Endothelial cell of umbilical vein (primary cell): ENCODE data around the gene TPRA1. TPM values are rescaled to one million over a fixed set of nuclear protein-coding genes. Genes with fewer than 3 reads are reported as not detected.

Source experiments
- BruUV-seq: library from RNA; stranded (reverse); fragments of 400-500 nt; replicated peaks from 2 replicates; lab custom pipeline; 2021; lab: Mats Ljungman, UMichigan
- CTCF ChIA-PET: fragments of 300-600, 350-600 bp; sonication (Branson Sonifier 250); formaldehyde crosslinking; loops from one replicate; lab custom pipeline; 2021; ENCODE audit warnings: antibody characterized with exemption, inconsistent platforms; lab: Charles Lee
- POLR2A ChIA-PET: fragments of 300-600, 350-600 bp; sonication (Branson Sonifier 250); formaldehyde crosslinking; loops from one replicate; lab custom pipeline; 2021; ENCODE audit warnings: antibody characterized with exemption, inconsistent platforms; lab: Charles Lee
- DNase-seq: peaks from one replicate; pipeline ENCODE4 v3.0.0-alpha.2; 2011; ENCODE audit warnings: low read depth, low spot score
- FAIRE-seq: peaks from 2 replicates; lab custom pipeline; 2011; peaks lifted over from hg19 to GRCh38; lab: Jason Lieb, UNC
- H2AFZ ChIP-seq: 2 replicates; pipeline ENCODE4 v1.6.0; 2012; ENCODE audit warnings: low read depth, low read length, control low read depth, inconsistent platforms
- H3K27ac ChIP-seq: 2 replicates; pipeline ENCODE4 v1.5.1; 2011; ENCODE audit warnings: low read depth, mild to moderate bottlenecking, control low read depth, low read length, moderate library complexity; ENCODE audit not compliant: insufficient read depth
- H3K27me3 ChIP-seq, 2 experiments: 2 replicates each; pipeline versions ENCODE4 v1.6.0 to v1.6.1; 2011; ENCODE audit warnings: low read length in 2 of 2, mixed read lengths in 1 of 2; ENCODE audit not compliant: control insufficient read depth in 2 of 2, insufficient read depth in 2 of 2
- H3K36me3 ChIP-seq, 2 experiments: 2 replicates in 1 of 2; 3 replicates in 1 of 2; pipeline ENCODE4 v1.5.1; 2011; ENCODE audit warnings: low read length in 2 of 2, mild to moderate bottlenecking in 1 of 2, moderate library complexity in 1 of 2; ENCODE audit not compliant: control insufficient read depth in 2 of 2, insufficient read depth in 2 of 2; ENCODE audit errors: extremely low read depth in 1 of 2
- H3K4me1 ChIP-seq: 3 replicates; pipeline ENCODE4 v1.5.1; 2011; ENCODE audit warnings: mild to moderate bottlenecking, low read length; ENCODE audit not compliant: control insufficient read depth, insufficient read depth; ENCODE audit errors: extremely low read depth
- H3K4me2 ChIP-seq: 2 replicates; pipeline ENCODE4 v1.6.1; 2011; ENCODE audit warnings: low read length, control low read depth, mixed read lengths; ENCODE audit not compliant: insufficient read depth
- H3K4me3 ChIP-seq, 3 experiments: fragments of 200-600 bp in 1 of 3; sonication (generic), shearing (Covaris generic) in 1 of 3; replicated peaks in 1 of 3; 2 replicates each; pipeline ENCODE4 v1.5.1; 2011 to 2016; ENCODE audit warnings: control low read depth in 3 of 3, low read length in 3 of 3, mild to moderate bottlenecking in 2 of 3, inconsistent platforms in 1 of 3, low read depth in 1 of 3, moderate library complexity in 1 of 3; ENCODE audit not compliant: insufficient read depth in 1 of 3
- H3K79me2 ChIP-seq: 2 replicates; pipeline ENCODE4 v1.6.0; 2012; ENCODE audit warnings: low read length, inconsistent platforms; ENCODE audit not compliant: control insufficient read depth, insufficient read depth
- H3K9ac ChIP-seq: replicated peaks from 2 replicates; pipeline ENCODE3; 2011; ENCODE audit warnings: low read length, control low read depth; ENCODE audit not compliant: insufficient read depth; ENCODE audit errors: extremely low read depth
- H3K9me1 ChIP-seq: replicated peaks from 3 replicates; pipeline ENCODE4 v1.6.0; 2011; ENCODE audit warnings: mild to moderate bottlenecking, low read length; ENCODE audit not compliant: control insufficient read depth, insufficient read depth; ENCODE audit errors: extremely low read depth
- H3K9me3 ChIP-seq: replicated peaks from 2 replicates; pipeline ENCODE4 v1.5.1; 2012; ENCODE audit warnings: low read length, inconsistent platforms; ENCODE audit not compliant: control insufficient read depth, insufficient read depth
- H4K20me1 ChIP-seq: replicated peaks from 2 replicates; pipeline ENCODE3; 2011; ENCODE audit warnings: mild to moderate bottlenecking, low read length; ENCODE audit not compliant: control insufficient read depth, insufficient read depth; ENCODE audit errors: extremely low read depth
- CTCF ChIP-seq, 2 donors: IDR thresholded peaks; 1 replicate in 1 of 2; 2 replicates in 1 of 2; pipeline ENCODE4 v1.5.1; 2011; ENCODE audit warnings: low read length in 2 of 2, mild to moderate bottlenecking in 2 of 2, moderate library complexity in 2 of 2, control low read depth in 1 of 2, inconsistent platforms in 1 of 2, low read depth in 1 of 2; ENCODE audit not compliant: insufficient read depth in 1 of 2; ENCODE audit errors: extremely low read depth in 1 of 2
- EZH2 ChIP-seq: IDR thresholded peaks from 2 replicates; pipeline ENCODE4 v1.6.1; 2012; ENCODE audit warnings: borderline replicate concordance, low read depth, mild to moderate bottlenecking, moderate library complexity, low read length, inconsistent platforms; ENCODE audit not compliant: severe bottlenecking
- FOS ChIP-seq: IDR thresholded peaks from 2 replicates; pipeline ENCODE4 v1.6.1; 2011; ENCODE audit warnings: mild to moderate bottlenecking, low read length, moderate library complexity, borderline replicate concordance; ENCODE audit not compliant: insufficient read depth
- GATA2 ChIP-seq: IDR thresholded peaks from 2 replicates; pipeline ENCODE4 v1.7.0; 2011; ENCODE audit warnings: low read depth, mild to moderate bottlenecking, moderate library complexity, mixed read lengths, low read length; ENCODE audit not compliant: insufficient read length, insufficient read depth
- JUN ChIP-seq: IDR thresholded peaks from 2 replicates; pipeline ENCODE4 v1.6.1; 2011; ENCODE audit warnings: borderline replicate concordance, low read depth; ENCODE audit not compliant: insufficient read length, insufficient read depth
- MAX ChIP-seq: IDR thresholded peaks from 2 replicates; pipeline ENCODE4 v1.6.1; 2011; ENCODE audit not compliant: insufficient read depth, insufficient read length
- MYC ChIP-seq: IDR thresholded peaks from one replicate; pipeline ENCODE4 v1.6.1; 2011; ENCODE audit warnings: mild to moderate bottlenecking, low read depth, low read length
- POLR2A ChIP-seq: IDR thresholded peaks from 2 replicates; pipeline ENCODE4 v1.6.1; 2012; ENCODE audit warnings: low read depth, mild to moderate bottlenecking, control low read depth, low read length
- POLR2AphosphoS5 ChIP-seq: IDR thresholded peaks from 2 replicates; pipeline ENCODE4 v1.6.1; 2012; ENCODE audit warnings: low read depth, mild to moderate bottlenecking, control low read depth, low read length, moderate library complexity; ENCODE audit not compliant: insufficient read depth
- dilution Hi-C: fragments of 300-500 bp; cut with MboI; formaldehyde crosslinking; loops from one replicate; pipeline ENCODE4 v1.15.0; 2019; ENCODE audit warnings: low sequenced_read_pairs; ENCODE audit not compliant: extremely low pct_ligation_motif_present
- intact Hi-C: fragments of 100-400 bp; cut with micrococcal nuclease; formaldehyde crosslinking; loops from one replicate; pipeline ENCODE4 v1.10.0; 2022
- polyA plus RNA-seq, 4 experiments: library from polyadenylated mRNA; depleted of rRNA in 3 of 4; stranded (reverse) in 3 of 4; unstranded in 1 of 4; fragments of >200 nt; gene quantifications; 2 replicates each; pipeline versions ENCODE4 v1.2.1 to v1.2.3, GENCODE V29; 2011 to 2012; ENCODE audit warnings: missing spikeins in 1 of 4
- total RNA-seq: library from RNA; stranded (reverse); gene quantifications from 2 replicates; pipeline ENCODE4 v1.2.3, GENCODE V29; 2021

TPRA1 gene
- total and polyA plus RNA-seq, 2 donors (not counting 3 experiments of a cell fraction or from before 2014, with no cell fraction given): 34.3 to 58.0 TPM

GRCh38 chr3:127578802-127579201 lies 11.7 kb downstream of the TPRA1 start:
- Histone ChIP-seq H3K79me2 (peaks cover 8% of the 10 kb centered on the region), H2AFZ (no peak overlapping the region), H3K27me3 (no peaks in the 10 kb centered on the region), H3K9ac (no peak overlapping the region), H3K36me3 (peaks cover 0 to 19% of the 10 kb centered on the region in 2 experiments), H4K20me1 (no peaks in the 10 kb centered on the region), H3K4me2 (no peak overlapping the region), H3K4me1 (no peaks in the 10 kb centered on the region), H3K4me3 (no peak overlapping the region), H3K27ac (no peak overlapping the region), H3K9me3 (no peaks in the 10 kb centered on the region), H3K9me1 (no peaks in the 10 kb centered on the region)
- POLR2A ChIA-PET: no interaction called here
- dilution Hi-C loops (no loop called here), intact Hi-C loops (loop anchor here (5.0 kb wide), 1 partner anchor 473 kb away; the partner anchor contains the start of gene SEC61A1)
- FAIRE-seq: no peak
- CTCF ChIA-PET: interaction anchor here (1.5 kb wide), 1 partner anchor 10 kb away, joined by 3 read pairs; no protein-coding TSS in a partner anchor
- DNase-seq: no peak
- BruUV-seq: no TSS peak
- TF ChIP-seq JUN (no peak), GATA2 (no peak), MAX (no peak), FOS (no peak), POLR2A (no peak), POLR2AphosphoS5 (no peak), EZH2 (no peak), CTCF (IDR thresholded peaks at IDR 0.05; ENCODE audit: extremely low read depth in 1 of 2, insufficient read depth in 1 of 2, low read depth in 1 of 2, low read length in 2 of 2) (no peak), MYC (no peak)
